Endothelial cell of hepatic sinusoid (primary cell): Measurements from ENCODE around the gene SCD.

ENCODE experiments used
- in situ Hi-C: cut with HindIII; loops from 2 replicates; pipeline ENCODE4 v1.10.0; 2017; ENCODE audit warnings: low sequenced_read_pairs

The SCD gene

GRCh38 chr10:100338434-100339036 lies 8.5 kb upstream of the SCD start:
- in situ Hi-C loops: loop anchor here (5.0 to 25.0 kb wide), 3 partner anchors 41 to 549 kb away; partner anchors contain the start of gene SEC31B

- in situ Hi-C loops: loop anchor here (5.0 to 25.0 kb wide), 3 partner anchors 42 to 548 kb away; partner anchors contain the start of gene SEC31B
Observed at GRCh38 chr10:100339236-100339635, 7.8 kb upstream of the SCD start.

GRCh38 chr10:100340948-100341847 lies 5.8 kb upstream of the SCD start:
- in situ Hi-C loops: loop anchor here (25.0 kb wide), 2 partner anchors 171 to 546 kb away; partner anchors contain the start of gene SEC31B

- in situ Hi-C loops: loop anchor here (25.0 kb wide), 2 partner anchors 170 to 545 kb away; partner anchors contain the start of gene SEC31B
Observed at GRCh38 chr10:100341953-100342626, 4.9 kb upstream of the SCD start.

GRCh38 chr10:100342627-100342972 lies 4.4 kb upstream of the SCD start:
- in situ Hi-C loops: loop anchor here (25.0 kb wide), 2 partner anchors 170 to 545 kb away; partner anchors contain the start of gene SEC31B

- in situ Hi-C loops: loop anchor here (25.0 kb wide), 2 partner anchors 168 to 543 kb away; partner anchors contain the start of gene SEC31B
Observed at GRCh38 chr10:100344241-100344788, 2.7 kb upstream of the SCD start.

- in situ Hi-C loops: loop anchor here (25.0 kb wide), 2 partner anchors 167 to 542 kb away; partner anchors contain the start of gene SEC31B
Observed at GRCh38 chr10:100345570-100346330, 1.3 kb upstream of the SCD start.

- in situ Hi-C loops: loop anchor here (25.0 kb wide), 2 partner anchors 166 to 541 kb away; partner anchors contain the start of gene SEC31B
Observed at GRCh38 chr10:100346351-100346764, 675 bp upstream of the SCD start.

GRCh38 chr10:100347568-100348195 lies 649 bp downstream of the SCD start:
- in situ Hi-C loops: loop anchor here (25.0 kb wide), 2 partner anchors 165 to 540 kb away; partner anchors contain the start of gene SEC31B

- in situ Hi-C loops: loop anchor here (25.0 kb wide), 2 partner anchors 164 to 539 kb away; partner anchors contain the start of gene SEC31B
Observed at GRCh38 chr10:100348389-100348927, 1.4 kb downstream of the SCD start.

GRCh38 chr10:100349087-100349486 lies 2.1 kb downstream of the SCD start:
- in situ Hi-C loops: loop anchor here (25.0 kb wide), 2 partner anchors 163 to 538 kb away; partner anchors contain the start of gene SEC31B

GRCh38 chr10:100349672-100350071 lies 2.6 kb downstream of the SCD start:
- in situ Hi-C loops: loop anchor here (5.0 to 25.0 kb wide), 3 partner anchors 83 to 538 kb away; partner anchors contain the start of gene SEC31B

GRCh38 chr10:100350914-100351485 lies 4.0 kb downstream of the SCD start:
- in situ Hi-C loops: loop anchor here (5.0 kb wide), 1 partner anchor 81 kb away; no protein-coding TSS in a partner anchor

GRCh38 chr10:100353770-100354485 lies 6.9 kb downstream of the SCD start:
- in situ Hi-C loops: loop anchor here (5.0 kb wide), 1 partner anchor 78 kb away; no protein-coding TSS in a partner anchor

GRCh38 chr10:100355086-100355485 lies 8.1 kb downstream of the SCD start:
- in situ Hi-C loops: no loop called here

GRCh38 chr10:100356067-100357017 lies 9.3 kb downstream of the SCD start:
- in situ Hi-C loops: no loop called here
